Endothelial cell of umbilical vein (primary cell): ENCODE measurements around the gene C14orf39. TPM values are rescaled to one million over a fixed set of nuclear protein-coding genes. Genes with fewer than 3 reads are reported as not detected.

Source experiments
- BruUV-seq: library from RNA; stranded (reverse); fragments of 400-500 nt; replicated peaks from 2 replicates; lab custom pipeline; 2021; lab: Mats Ljungman, UMichigan
- CTCF ChIA-PET: fragments of 300-600, 350-600 bp; sonication (Branson Sonifier 250); formaldehyde crosslinking; loops from one replicate; lab custom pipeline; 2021; ENCODE audit warnings: antibody characterized with exemption, inconsistent platforms; lab: Charles Lee
- POLR2A ChIA-PET: fragments of 300-600, 350-600 bp; sonication (Branson Sonifier 250); formaldehyde crosslinking; loops from one replicate; lab custom pipeline; 2021; ENCODE audit warnings: antibody characterized with exemption, inconsistent platforms; lab: Charles Lee
- DNase-seq: peaks from one replicate; pipeline ENCODE4 v3.0.0-alpha.2; 2011; ENCODE audit warnings: low read depth, low spot score
- FAIRE-seq: peaks from 2 replicates; lab custom pipeline; 2011; peaks lifted over from hg19 to GRCh38; lab: Jason Lieb, UNC
- H2AFZ ChIP-seq: 2 replicates; pipeline ENCODE4 v1.6.0; 2012; ENCODE audit warnings: low read depth, low read length, control low read depth, inconsistent platforms
- H3K27ac ChIP-seq: 2 replicates; pipeline ENCODE4 v1.5.1; 2011; ENCODE audit warnings: low read depth, mild to moderate bottlenecking, control low read depth, low read length, moderate library complexity; ENCODE audit not compliant: insufficient read depth
- H3K27me3 ChIP-seq, 2 experiments: 2 replicates each; pipeline versions ENCODE4 v1.6.0 to v1.6.1; 2011; ENCODE audit warnings: low read length in 2 of 2, mixed read lengths in 1 of 2; ENCODE audit not compliant: control insufficient read depth in 2 of 2, insufficient read depth in 2 of 2
- H3K36me3 ChIP-seq, 2 experiments: 2 replicates in 1 of 2; 3 replicates in 1 of 2; pipeline ENCODE4 v1.5.1; 2011; ENCODE audit warnings: low read length in 2 of 2, mild to moderate bottlenecking in 1 of 2, moderate library complexity in 1 of 2; ENCODE audit not compliant: control insufficient read depth in 2 of 2, insufficient read depth in 2 of 2; ENCODE audit errors: extremely low read depth in 1 of 2
- H3K4me1 ChIP-seq: 3 replicates; pipeline ENCODE4 v1.5.1; 2011; ENCODE audit warnings: mild to moderate bottlenecking, low read length; ENCODE audit not compliant: control insufficient read depth, insufficient read depth; ENCODE audit errors: extremely low read depth
- H3K4me2 ChIP-seq: 2 replicates; pipeline ENCODE4 v1.6.1; 2011; ENCODE audit warnings: low read length, control low read depth, mixed read lengths; ENCODE audit not compliant: insufficient read depth
- H3K4me3 ChIP-seq, 3 experiments: fragments of 200-600 bp in 1 of 3; sonication (generic), shearing (Covaris generic) in 1 of 3; replicated peaks in 1 of 3; 2 replicates each; pipeline ENCODE4 v1.5.1; 2011 to 2016; ENCODE audit warnings: control low read depth in 3 of 3, low read length in 3 of 3, mild to moderate bottlenecking in 2 of 3, inconsistent platforms in 1 of 3, low read depth in 1 of 3, moderate library complexity in 1 of 3; ENCODE audit not compliant: insufficient read depth in 1 of 3
- H3K79me2 ChIP-seq: 2 replicates; pipeline ENCODE4 v1.6.0; 2012; ENCODE audit warnings: low read length, inconsistent platforms; ENCODE audit not compliant: control insufficient read depth, insufficient read depth
- H3K9ac ChIP-seq: replicated peaks from 2 replicates; pipeline ENCODE3; 2011; ENCODE audit warnings: low read length, control low read depth; ENCODE audit not compliant: insufficient read depth; ENCODE audit errors: extremely low read depth
- H3K9me1 ChIP-seq: replicated peaks from 3 replicates; pipeline ENCODE4 v1.6.0; 2011; ENCODE audit warnings: mild to moderate bottlenecking, low read length; ENCODE audit not compliant: control insufficient read depth, insufficient read depth; ENCODE audit errors: extremely low read depth
- H3K9me3 ChIP-seq: replicated peaks from 2 replicates; pipeline ENCODE4 v1.5.1; 2012; ENCODE audit warnings: low read length, inconsistent platforms; ENCODE audit not compliant: control insufficient read depth, insufficient read depth
- H4K20me1 ChIP-seq: replicated peaks from 2 replicates; pipeline ENCODE3; 2011; ENCODE audit warnings: mild to moderate bottlenecking, low read length; ENCODE audit not compliant: control insufficient read depth, insufficient read depth; ENCODE audit errors: extremely low read depth
- EZH2 ChIP-seq: IDR thresholded peaks from 2 replicates; pipeline ENCODE4 v1.6.1; 2012; ENCODE audit warnings: borderline replicate concordance, low read depth, mild to moderate bottlenecking, moderate library complexity, low read length, inconsistent platforms; ENCODE audit not compliant: severe bottlenecking
- FOS ChIP-seq: IDR thresholded peaks from 2 replicates; pipeline ENCODE4 v1.6.1; 2011; ENCODE audit warnings: mild to moderate bottlenecking, low read length, moderate library complexity, borderline replicate concordance; ENCODE audit not compliant: insufficient read depth
- GATA2 ChIP-seq: IDR thresholded peaks from 2 replicates; pipeline ENCODE4 v1.7.0; 2011; ENCODE audit warnings: low read depth, mild to moderate bottlenecking, moderate library complexity, mixed read lengths, low read length; ENCODE audit not compliant: insufficient read length, insufficient read depth
- JUN ChIP-seq: IDR thresholded peaks from 2 replicates; pipeline ENCODE4 v1.6.1; 2011; ENCODE audit warnings: borderline replicate concordance, low read depth; ENCODE audit not compliant: insufficient read length, insufficient read depth
- MYC ChIP-seq: IDR thresholded peaks from one replicate; pipeline ENCODE4 v1.6.1; 2011; ENCODE audit warnings: mild to moderate bottlenecking, low read depth, low read length
- POLR2A ChIP-seq: IDR thresholded peaks from 2 replicates; pipeline ENCODE4 v1.6.1; 2012; ENCODE audit warnings: low read depth, mild to moderate bottlenecking, control low read depth, low read length
- POLR2AphosphoS5 ChIP-seq: IDR thresholded peaks from 2 replicates; pipeline ENCODE4 v1.6.1; 2012; ENCODE audit warnings: low read depth, mild to moderate bottlenecking, control low read depth, low read length, moderate library complexity; ENCODE audit not compliant: insufficient read depth
- dilution Hi-C: fragments of 300-500 bp; cut with MboI; formaldehyde crosslinking; loops from one replicate; pipeline ENCODE4 v1.15.0; 2019; ENCODE audit warnings: low sequenced_read_pairs; ENCODE audit not compliant: extremely low pct_ligation_motif_present
- intact Hi-C: fragments of 100-400 bp; cut with micrococcal nuclease; formaldehyde crosslinking; loops from one replicate; pipeline ENCODE4 v1.10.0; 2022
- polyA plus RNA-seq, 4 experiments: library from polyadenylated mRNA; depleted of rRNA in 3 of 4; stranded (reverse) in 3 of 4; unstranded in 1 of 4; fragments of >200 nt; gene quantifications; 2 replicates each; pipeline versions ENCODE4 v1.2.1 to v1.2.3, GENCODE V29; 2011 to 2012; ENCODE audit warnings: missing spikeins in 1 of 4
- total RNA-seq: library from RNA; stranded (reverse); gene quantifications from 2 replicates; pipeline ENCODE4 v1.2.3, GENCODE V29; 2021
- TF ChIP-seq, protein P1 (sequence below): IDR thresholded peaks from 2 replicates; pipeline ENCODE4 v1.6.1; 2011; ENCODE audit not compliant: insufficient read depth, insufficient read length
- TF ChIP-seq, protein P2 (sequence below), 2 donors: IDR thresholded peaks; 1 replicate in 1 of 2; 2 replicates in 1 of 2; pipeline ENCODE4 v1.5.1; 2011; ENCODE audit warnings: low read length in 2 of 2, mild to moderate bottlenecking in 2 of 2, moderate library complexity in 2 of 2, control low read depth in 1 of 2, inconsistent platforms in 1 of 2, low read depth in 1 of 2; ENCODE audit not compliant: insufficient read depth in 1 of 2; ENCODE audit errors: extremely low read depth in 1 of 2

Gene C14orf39
- total and polyA plus RNA-seq, 2 donors (not counting 3 experiments of a cell fraction or from before 2014, with no cell fraction given): not detected

DNA sequence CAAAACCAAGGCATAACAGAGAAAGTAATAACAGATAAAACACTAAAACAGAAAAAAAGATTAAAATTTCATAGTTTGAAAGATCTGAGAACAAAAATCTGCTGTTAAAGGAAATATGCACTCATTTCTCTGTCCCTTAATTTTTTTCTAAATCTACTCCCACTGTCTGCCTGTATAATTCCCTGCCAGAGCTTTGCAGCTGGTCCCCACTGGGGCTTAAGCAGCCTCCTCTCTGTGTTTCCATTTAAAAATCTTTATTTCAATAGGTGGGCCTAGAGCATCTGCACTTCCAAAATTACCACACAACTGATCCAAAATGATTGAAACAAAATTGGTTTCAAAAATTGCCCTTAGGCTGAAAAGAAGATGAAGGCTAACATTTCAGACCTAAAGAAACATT, 16.7 kb upstream of the C14orf39 start:
- H3K4me2 ChIP-seq: no peak overlapping the region
- no peak for DNase-seq
- H3K36me3 ChIP-seq: no peaks in the 10 kb centered on the region
- CTCF ChIA-PET: interaction anchor here (0.6 to 1.0 kb wide), 2 partner anchors 12 to 17 kb away, joined by 3 read pairs; partner anchors contain the start of gene C14orf39
- intact Hi-C loops (no loop called here), dilution Hi-C loops (no loop called here)
- no peaks in the 10 kb centered on the region for H3K9me3 ChIP-seq
- no peaks in the 10 kb centered on the region for H3K9me1 ChIP-seq
- no TSS peak for BruUV-seq
- peaks cover 36 to 65% of the 10 kb centered on the region in 2 experiments for H3K27me3 ChIP-seq
- no peaks in the 10 kb centered on the region for H3K79me2 ChIP-seq
- H3K9ac ChIP-seq: no peak overlapping the region
- H2AFZ ChIP-seq: no peak overlapping the region
- H4K20me1 ChIP-seq: no peaks in the 10 kb centered on the region
- H3K27ac ChIP-seq: no peak overlapping the region
- no peak overlapping the region for H3K4me3 ChIP-seq
- no peaks in the 10 kb centered on the region for H3K4me1 ChIP-seq
- no peak for FAIRE-seq
- POLR2A ChIA-PET: no interaction called here
- TF ChIP-seq FOS: no peak
- TF ChIP-seq MYC: no peak
- TF ChIP-seq, protein P1, sequence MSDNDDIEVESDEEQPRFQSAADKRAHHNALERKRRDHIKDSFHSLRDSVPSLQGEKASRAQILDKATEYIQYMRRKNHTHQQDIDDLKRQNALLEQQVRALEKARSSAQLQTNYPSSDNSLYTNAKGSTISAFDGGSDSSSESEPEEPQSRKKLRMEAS: no peak
- TF ChIP-seq POLR2AphosphoS5: no peak
- TF ChIP-seq, protein P2, sequence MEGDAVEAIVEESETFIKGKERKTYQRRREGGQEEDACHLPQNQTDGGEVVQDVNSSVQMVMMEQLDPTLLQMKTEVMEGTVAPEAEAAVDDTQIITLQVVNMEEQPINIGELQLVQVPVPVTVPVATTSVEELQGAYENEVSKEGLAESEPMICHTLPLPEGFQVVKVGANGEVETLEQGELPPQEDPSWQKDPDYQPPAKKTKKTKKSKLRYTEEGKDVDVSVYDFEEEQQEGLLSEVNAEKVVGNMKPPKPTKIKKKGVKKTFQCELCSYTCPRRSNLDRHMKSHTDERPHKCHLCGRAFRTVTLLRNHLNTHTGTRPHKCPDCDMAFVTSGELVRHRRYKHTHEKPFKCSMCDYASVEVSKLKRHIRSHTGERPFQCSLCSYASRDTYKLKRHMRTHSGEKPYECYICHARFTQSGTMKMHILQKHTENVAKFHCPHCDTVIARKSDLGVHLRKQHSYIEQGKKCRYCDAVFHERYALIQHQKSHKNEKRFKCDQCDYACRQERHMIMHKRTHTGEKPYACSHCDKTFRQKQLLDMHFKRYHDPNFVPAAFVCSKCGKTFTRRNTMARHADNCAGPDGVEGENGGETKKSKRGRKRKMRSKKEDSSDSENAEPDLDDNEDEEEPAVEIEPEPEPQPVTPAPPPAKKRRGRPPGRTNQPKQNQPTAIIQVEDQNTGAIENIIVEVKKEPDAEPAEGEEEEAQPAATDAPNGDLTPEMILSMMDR (IDR thresholded peaks at IDR 0.05; ENCODE audit: extremely low read depth in 1 of 2, insufficient read depth in 1 of 2, low read depth in 1 of 2, low read length in 2 of 2): no peak
- TF ChIP-seq POLR2A: no peak
- no peak for TF ChIP-seq GATA2
- TF ChIP-seq JUN: no peak
- TF ChIP-seq EZH2: no peak
